ENCODE measurements around the gene CH25H.

The CH25H gene

DNA sequence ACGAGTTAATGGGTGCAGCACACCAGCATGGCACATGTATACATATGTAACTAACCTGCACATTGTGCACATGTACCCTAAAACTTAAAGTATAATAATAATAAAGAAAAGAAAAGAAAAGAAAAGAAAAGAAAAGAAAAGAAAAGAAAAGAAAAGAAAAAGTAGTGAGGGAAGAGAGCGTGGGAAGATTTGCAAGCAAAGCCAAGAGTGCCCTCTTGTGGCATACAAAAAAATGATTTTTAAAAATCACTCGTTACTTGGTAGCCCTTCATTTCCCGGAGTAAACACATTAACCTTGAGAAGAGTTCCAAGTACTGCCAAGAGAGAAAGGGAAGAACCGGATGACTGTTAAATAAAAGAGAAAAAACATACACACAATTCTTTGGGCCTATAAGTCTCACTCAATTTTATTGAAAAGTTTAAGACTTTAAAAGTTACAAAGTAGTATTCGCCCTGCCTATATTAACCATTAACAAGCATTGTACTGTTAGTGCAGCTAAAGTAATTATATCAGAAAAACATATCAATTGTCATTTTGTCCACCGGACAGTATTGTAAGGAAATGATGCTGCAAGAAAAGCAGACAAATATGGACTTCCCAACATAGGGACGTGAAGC is 6.2 kb upstream of the CH25H start:
- TF ChIP-seq, protein P1, sequence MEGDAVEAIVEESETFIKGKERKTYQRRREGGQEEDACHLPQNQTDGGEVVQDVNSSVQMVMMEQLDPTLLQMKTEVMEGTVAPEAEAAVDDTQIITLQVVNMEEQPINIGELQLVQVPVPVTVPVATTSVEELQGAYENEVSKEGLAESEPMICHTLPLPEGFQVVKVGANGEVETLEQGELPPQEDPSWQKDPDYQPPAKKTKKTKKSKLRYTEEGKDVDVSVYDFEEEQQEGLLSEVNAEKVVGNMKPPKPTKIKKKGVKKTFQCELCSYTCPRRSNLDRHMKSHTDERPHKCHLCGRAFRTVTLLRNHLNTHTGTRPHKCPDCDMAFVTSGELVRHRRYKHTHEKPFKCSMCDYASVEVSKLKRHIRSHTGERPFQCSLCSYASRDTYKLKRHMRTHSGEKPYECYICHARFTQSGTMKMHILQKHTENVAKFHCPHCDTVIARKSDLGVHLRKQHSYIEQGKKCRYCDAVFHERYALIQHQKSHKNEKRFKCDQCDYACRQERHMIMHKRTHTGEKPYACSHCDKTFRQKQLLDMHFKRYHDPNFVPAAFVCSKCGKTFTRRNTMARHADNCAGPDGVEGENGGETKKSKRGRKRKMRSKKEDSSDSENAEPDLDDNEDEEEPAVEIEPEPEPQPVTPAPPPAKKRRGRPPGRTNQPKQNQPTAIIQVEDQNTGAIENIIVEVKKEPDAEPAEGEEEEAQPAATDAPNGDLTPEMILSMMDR (IDR thresholded peaks at IDR 0.05) = peak; percentile 67 to 77
- no peaks in the 10 kb centered on the region for H3K27me3 ChIP-seq
- DNase-seq = no peak
- intact Hi-C loops (cut with DNase I; ENCODE audit: low total_unique reads) = loop anchor here (10.0 kb wide), 1 partner anchor 278 kb away; no protein-coding TSS in a partner anchor
- H3K4me1 ChIP-seq = peaks cover 0 to 6% (median 2%) of the 10 kb centered on the region in 4 donors
- peaks cover 10 to 16% (median 12%) of the 10 kb centered on the region in 3 donors for H3K36me3 ChIP-seq
- no peak overlapping the region for H3K4me3 ChIP-seq
- H3K27ac ChIP-seq = no peak overlapping the region
- H3K9me3 ChIP-seq = no peaks in the 10 kb centered on the region

DNA sequence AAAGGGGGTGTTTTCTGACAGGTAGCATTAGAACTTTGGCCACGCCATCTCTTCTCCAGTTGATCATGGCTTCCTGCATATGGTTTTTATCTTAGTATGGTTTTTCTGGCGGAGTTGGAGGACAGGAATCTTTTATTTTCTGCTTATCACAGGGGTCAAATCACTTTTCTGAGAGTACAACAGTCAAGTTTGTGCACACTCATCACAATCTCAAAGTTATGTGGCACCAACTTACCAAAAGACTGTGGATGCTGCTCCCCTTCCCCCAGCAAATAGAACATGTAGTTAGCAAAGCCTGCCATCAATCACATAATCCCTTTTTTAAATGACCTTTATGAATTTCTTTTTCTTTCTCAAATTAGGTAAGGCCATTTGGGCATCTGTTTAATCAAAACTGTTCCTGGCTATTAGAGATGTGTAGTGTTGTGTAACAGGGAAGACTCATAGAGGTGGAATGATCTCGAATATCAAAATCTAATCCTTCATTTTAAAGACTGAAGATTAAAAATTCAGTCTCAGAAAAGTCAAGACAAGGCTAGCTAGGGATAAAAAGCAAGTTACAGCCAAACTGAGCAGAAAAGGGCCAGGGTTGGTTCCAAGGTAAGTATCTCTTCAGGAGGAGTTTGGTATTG is 3.8 kb upstream of the CH25H start:
- TF ChIP-seq, protein P1 (IDR thresholded peaks at IDR 0.05) = no peak
- Histone ChIP-seq H3K4me1 (peaks cover 0 to 19% (median 13%) of the 10 kb centered on the region in 4 donors), H3K27ac (no peak overlapping the region), H3K27me3 (peaks cover 0 to 7% of the 10 kb centered on the region in 2 donors), H3K4me3 (no peak overlapping the region), H3K36me3 (peaks cover 10 to 16% (median 12%) of the 10 kb centered on the region in 3 donors), H3K9me3 (no peaks in the 10 kb centered on the region)
- no peak for DNase-seq
- intact Hi-C loops (cut with DNase I; ENCODE audit: low total_unique reads) = loop anchor here (2.0 to 10.0 kb wide), 2 partner anchors 276 to 374 kb away; no protein-coding TSS in a partner anchor

DNA sequence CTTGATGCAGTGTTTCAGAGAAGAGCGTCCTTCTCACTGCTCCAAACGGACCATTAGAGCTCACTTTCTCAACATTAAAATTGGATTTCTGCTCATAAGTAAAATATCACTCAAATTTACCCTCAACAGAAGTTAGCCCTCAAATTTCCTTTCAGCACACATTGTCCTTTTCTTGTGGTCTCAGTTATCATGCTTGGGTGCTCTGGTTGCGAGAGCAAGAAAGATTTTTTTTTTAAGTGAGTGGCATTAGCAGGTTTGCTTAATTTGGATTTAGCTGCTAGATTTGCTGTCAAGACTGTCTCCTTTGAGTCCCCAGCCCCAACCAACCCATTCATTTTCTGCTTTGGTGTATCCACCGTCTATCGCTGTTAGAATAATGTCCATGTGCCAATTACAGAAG is 2.6 kb upstream of the CH25H start:
- Histone ChIP-seq H3K36me3 (peaks cover 2 to 7% (median 3%) of the 10 kb centered on the region in 3 donors), H3K27ac (no peak overlapping the region), H3K27me3 (peaks cover 0 to 7% of the 10 kb centered on the region in 2 donors), H3K9me3 (no peaks in the 10 kb centered on the region), H3K4me1 (peaks cover 0 to 19% (median 13%) of the 10 kb centered on the region in 4 donors), H3K4me3 (no peak overlapping the region)
- DNase-seq = no peak
- TF ChIP-seq, protein P1 (IDR thresholded peaks at IDR 0.05) = no peak
- intact Hi-C loops (cut with DNase I; ENCODE audit: low total_unique reads) = loop anchor here (2.0 to 10.0 kb wide), 2 partner anchors 275 to 373 kb away; no protein-coding TSS in a partner anchor

DNA sequence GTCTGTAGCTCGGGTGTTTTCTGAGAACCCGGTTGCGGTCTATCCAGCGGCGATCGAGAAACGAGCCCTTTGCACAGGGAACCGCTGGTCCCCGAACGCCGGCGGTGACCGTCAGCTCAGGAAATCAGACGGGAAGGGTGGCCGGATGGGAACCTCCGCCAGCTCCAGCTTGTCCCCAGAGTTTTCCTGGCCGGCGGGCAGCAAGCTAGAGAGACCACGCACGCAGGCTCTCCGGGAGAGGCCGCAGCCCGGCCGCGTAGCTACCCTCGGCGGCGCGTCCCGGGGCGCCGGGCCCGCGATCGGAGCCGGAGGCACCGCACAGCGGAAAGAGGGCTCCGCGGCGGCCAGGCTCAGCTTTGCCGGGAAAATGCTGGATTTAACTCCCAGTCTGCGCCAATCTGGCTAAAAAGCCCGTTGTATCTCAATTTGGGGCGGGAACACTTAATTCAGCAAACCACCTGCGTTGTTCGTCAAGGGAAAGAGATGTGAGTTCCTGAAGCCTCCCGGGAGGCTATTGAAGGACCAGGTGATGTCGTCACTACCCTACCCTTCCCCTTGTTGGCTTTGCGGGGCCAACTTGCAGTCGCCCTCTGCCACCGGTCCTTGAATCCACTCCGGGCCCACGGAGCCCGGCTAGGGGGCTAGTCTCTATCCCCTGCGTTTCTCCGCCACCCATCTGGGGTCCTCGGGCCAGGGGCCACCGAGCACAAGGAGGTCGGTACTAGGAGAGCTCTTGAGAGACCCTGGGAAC is 859 bp upstream of the CH25H start:
- H3K27me3 ChIP-seq = peaks cover 0 to 18% of the 10 kb centered on the region in 2 donors
- peak in 1 of 2 donors; percentile 70 for DNase-seq
- intact Hi-C loops (cut with DNase I; ENCODE audit: low total_unique reads) = no loop called here
- peak overlapping the region; percentile 57 to 58 for H3K27ac ChIP-seq
- H3K4me3 ChIP-seq = peak overlapping the region; percentile 48 to 67
- TF ChIP-seq, protein P1 (IDR thresholded peaks at IDR 0.05) = no peak
- H3K36me3 ChIP-seq = no peaks in the 10 kb centered on the region
- H3K9me3 ChIP-seq = no peaks in the 10 kb centered on the region
- H3K4me1 ChIP-seq = peaks cover 0 to 19% (median 13%) of the 10 kb centered on the region in 4 donors

DNA sequence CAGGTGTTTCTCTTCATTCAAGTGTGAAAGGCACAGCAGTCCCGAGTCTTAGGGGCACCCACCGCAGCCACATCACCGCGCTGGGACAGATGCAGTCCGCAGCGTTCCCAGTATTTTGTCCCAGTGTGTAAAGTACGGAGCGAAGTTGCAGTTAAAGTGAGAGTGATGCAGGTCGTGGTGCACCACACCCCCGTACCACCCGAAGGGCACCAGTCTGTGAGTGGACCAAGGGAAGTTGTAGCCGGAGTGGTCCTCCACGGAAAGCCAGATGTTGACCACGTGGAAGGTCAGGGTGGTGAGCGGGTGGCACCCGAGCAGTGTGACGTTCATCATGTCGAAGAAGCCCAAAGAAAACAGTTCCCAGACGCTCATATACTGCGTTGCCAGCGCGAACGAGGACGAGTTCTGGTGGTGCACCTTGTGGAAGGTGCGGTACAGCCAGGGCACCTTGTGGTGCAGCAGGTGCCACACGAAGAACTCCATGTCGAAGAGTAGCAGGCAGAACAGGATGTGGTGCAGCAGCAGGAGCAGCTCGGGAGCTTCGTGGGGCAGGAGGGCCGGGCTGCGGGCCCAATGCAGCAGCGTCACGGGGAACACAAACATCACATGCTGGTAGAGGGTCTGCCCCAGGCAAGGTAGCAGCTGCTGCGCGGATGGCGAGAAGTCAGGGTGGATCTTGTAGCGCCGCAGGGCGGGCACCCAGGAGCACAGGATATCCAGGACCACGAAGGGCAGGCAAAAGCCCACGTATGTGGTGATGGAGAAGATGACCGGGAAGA is 526 bp downstream of the CH25H start:
- Histone ChIP-seq H3K27me3 (peaks cover 0 to 18% of the 10 kb centered on the region in 2 donors), H3K9me3 (no peaks in the 10 kb centered on the region), H3K27ac (peak overlapping the region in 1 of 2 donors; percentile 57), H3K4me3 (peak overlapping the region; percentile 48 to 67), H3K36me3 (no peaks in the 10 kb centered on the region), H3K4me1 (peaks cover 0 to 19% (median 13%) of the 10 kb centered on the region in 4 donors)
- intact Hi-C loops (cut with DNase I; ENCODE audit: low total_unique reads) = no loop called here
- TF ChIP-seq, protein P1 (IDR thresholded peaks at IDR 0.05) = no peak
- peak in 1 of 2 donors; percentile 69 for DNase-seq
